ENCODE measurements around the gene RPN1.

DNA sequence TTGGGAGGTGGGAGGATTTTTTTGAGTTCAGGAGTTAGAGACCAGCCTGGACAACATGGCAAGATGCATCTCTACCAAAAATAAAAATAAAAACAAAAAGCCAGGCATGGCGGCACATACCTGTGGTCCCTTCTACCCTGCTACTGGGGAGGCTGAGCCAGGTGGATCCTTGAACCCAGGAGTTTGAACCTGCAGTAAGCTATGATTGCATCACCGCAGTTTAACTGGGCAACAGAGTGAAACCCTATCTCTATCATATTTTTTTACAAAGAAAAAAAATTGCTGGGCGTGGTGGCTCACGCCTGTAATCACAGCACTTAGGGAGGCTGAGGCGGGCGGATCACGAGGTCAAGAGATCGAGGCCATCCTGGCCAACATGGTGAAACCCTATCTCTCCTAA lies 35.8 kb upstream of the RPN1 start:
- no peak for TF ChIP-seq POLR2A (IDR thresholded peaks at IDR 0.05)
- no peak for TF ChIP-seq CTCF (IDR thresholded peaks at IDR 0.05)
